H9 (cell line): ENCODE data around the gene PSMD8. TPM values are rescaled to one million over a fixed set of nuclear protein-coding genes. Genes with fewer than 3 reads are reported as not detected.

ENCODE experiments used
- DNase-seq: peaks from one replicate; pipeline ENCODE4 v3.0.0-alpha.2; 2017
- H2AFZ ChIP-seq: one replicate; pipeline ENCODE4 v1.6.1; 2013; ENCODE audit warnings: mild to moderate bottlenecking, low read length, control low read depth, moderate library complexity
- H2AK5ac ChIP-seq: 2 replicates; pipeline ENCODE4 v1.6.1; 2013; ENCODE audit warnings: low read length, control low read depth, mixed read lengths; ENCODE audit not compliant: insufficient read length
- H2BK120ac ChIP-seq: one replicate; pipeline ENCODE4 v1.6.1; 2013; ENCODE audit warnings: low read depth, mild to moderate bottlenecking, low read length, control low read depth, inconsistent platforms; ENCODE audit not compliant: poor library complexity, severe bottlenecking
- H2BK12ac ChIP-seq: 2 replicates; pipeline ENCODE4 v1.6.1; 2013; ENCODE audit warnings: low read length, control low read depth, mixed read lengths, low read depth; ENCODE audit not compliant: insufficient read length
- H2BK15ac ChIP-seq: 2 replicates; pipeline ENCODE4 v1.6.1; 2013; ENCODE audit warnings: low read depth, low read length, control low read depth
- H2BK20ac ChIP-seq: one replicate; pipeline ENCODE4 v1.6.1; 2013; ENCODE audit warnings: low read depth, mild to moderate bottlenecking, low read length, control low read depth, inconsistent platforms; ENCODE audit not compliant: poor library complexity, severe bottlenecking
- H2BK5ac ChIP-seq: 2 replicates; pipeline ENCODE4 v1.6.1; 2013; ENCODE audit warnings: low read length, control low read depth, mixed read lengths; ENCODE audit not compliant: insufficient read length
- H3K14ac ChIP-seq: 2 replicates; pipeline ENCODE4 v1.6.1; 2013; ENCODE audit warnings: low read length, control low read depth; ENCODE audit not compliant: insufficient read depth
- H3K18ac ChIP-seq: 2 replicates; pipeline ENCODE4 v1.6.1; 2013; ENCODE audit warnings: low read depth, mild to moderate bottlenecking, mixed read lengths, low read length, control low read depth; ENCODE audit not compliant: insufficient read length
- H3K23ac ChIP-seq: 2 replicates; pipeline ENCODE4 v1.6.1; 2013; ENCODE audit warnings: low read length, control low read depth, mixed read lengths, low read depth; ENCODE audit not compliant: insufficient read length
- H3K23me2 ChIP-seq: 2 replicates; pipeline ENCODE4 v1.6.1; 2013; ENCODE audit warnings: low read depth, mild to moderate bottlenecking, mixed read lengths, low read length, control low read depth; ENCODE audit not compliant: insufficient read length, poor library complexity, severe bottlenecking
- H3K27ac ChIP-seq: 2 replicates; pipeline ENCODE4 v1.5.1; 2013; ENCODE audit warnings: low read length, control low read depth, mixed read lengths, low read depth; ENCODE audit not compliant: insufficient read length
- H3K27me3 ChIP-seq: 2 replicates; pipeline ENCODE4 v1.6.1; 2013; ENCODE audit warnings: low read length, control low read depth, inconsistent platforms; ENCODE audit not compliant: insufficient read depth
- H3K4ac ChIP-seq: 2 replicates; pipeline ENCODE4 v1.6.1; 2013; ENCODE audit warnings: low read depth, mild to moderate bottlenecking, control low read depth, inconsistent platforms, low read length, moderate library complexity
- H3K4me1 ChIP-seq: 2 replicates; pipeline ENCODE4 v1.6.1; 2013; ENCODE audit warnings: low read length, control low read depth, inconsistent platforms; ENCODE audit not compliant: insufficient read depth
- H3K4me2 ChIP-seq: 2 replicates; pipeline ENCODE4 v1.6.1; 2013; ENCODE audit warnings: low read length, control low read depth, mixed read lengths; ENCODE audit not compliant: insufficient read length, insufficient read depth
- H3K56ac ChIP-seq: 2 replicates; pipeline ENCODE4 v1.6.1; 2013; ENCODE audit warnings: low read depth, mild to moderate bottlenecking, mixed read lengths, low read length, control low read depth; ENCODE audit not compliant: insufficient read length
- H3K79me1 ChIP-seq: 2 replicates; pipeline ENCODE4 v1.6.1; 2013; ENCODE audit warnings: low read depth, mild to moderate bottlenecking, moderate library complexity, low read length, control low read depth, inconsistent platforms; ENCODE audit not compliant: insufficient read depth, poor library complexity, severe bottlenecking
- H3K79me2 ChIP-seq: 2 replicates; pipeline ENCODE4 v1.6.1; 2013; ENCODE audit warnings: low read length, control low read depth, inconsistent platforms; ENCODE audit not compliant: insufficient read depth
- H3K9ac ChIP-seq: 2 replicates; pipeline ENCODE4 v1.6.1; 2013; ENCODE audit warnings: low read length, control low read depth, mixed read lengths; ENCODE audit not compliant: insufficient read length; ENCODE audit errors: extremely low read depth
- H3K9me3 ChIP-seq: one replicate; pipeline ENCODE4 v1.6.1; 2013; ENCODE audit warnings: low read depth, low read length, inconsistent platforms; ENCODE audit not compliant: control insufficient read depth
- H3T11ph ChIP-seq: one replicate; pipeline ENCODE4 v1.6.1; 2013; ENCODE audit warnings: mild to moderate bottlenecking, low read length, control low read depth, inconsistent platforms
- H4K20me1 ChIP-seq: one replicate; pipeline ENCODE4 v1.6.1; 2013; ENCODE audit not compliant: control insufficient read depth, insufficient read length, insufficient read depth
- H4K5ac ChIP-seq: 2 replicates; pipeline ENCODE4 v1.6.1; 2013; ENCODE audit warnings: low read depth, mild to moderate bottlenecking, mixed read lengths, low read length, control low read depth; ENCODE audit not compliant: insufficient read length
- H4K8ac ChIP-seq: replicated peaks from 2 replicates; pipeline ENCODE4 v1.6.1; 2013; ENCODE audit warnings: low read length, control low read depth, mixed read lengths, low read depth; ENCODE audit not compliant: insufficient read length
- H4K91ac ChIP-seq: 2 replicates; pipeline ENCODE4 v1.6.1; 2013; ENCODE audit warnings: low read depth, mild to moderate bottlenecking, moderate library complexity, mixed read lengths, low read length, control low read depth; ENCODE audit not compliant: insufficient read length
- H3K27ac Mint-ChIP-seq, 3 experiments: 2 replicates in 2 of 3; 3 replicates in 1 of 3; pipeline ENCODE4 v1.8.0; 2020 to 2021; ENCODE audit warnings: mixed read lengths in 3 of 3, mild to moderate bottlenecking in 1 of 3, moderate library complexity in 1 of 3
- H3K27me3 Mint-ChIP-seq: 2 replicates; pipeline ENCODE4 v1.8.0; 2021; ENCODE audit warnings: low read depth, mild to moderate bottlenecking, moderate library complexity, mixed read lengths
- H3K36me3 Mint-ChIP-seq, 3 experiments: 2 replicates in 2 of 3; 3 replicates in 1 of 3; pipeline ENCODE4 v1.8.0; 2020 to 2021; ENCODE audit warnings: low read depth in 3 of 3, mixed read lengths in 3 of 3; ENCODE audit not compliant: insufficient read depth in 1 of 3
- H3K4me1 Mint-ChIP-seq, 2 experiments: 2 replicates each; pipeline ENCODE4 v1.8.0; 2020; ENCODE audit warnings: mixed read lengths in 2 of 2
- H3K4me3 Mint-ChIP-seq, 2 experiments: 2 replicates in 1 of 2; 3 replicates in 1 of 2; pipeline ENCODE4 v1.8.0; 2020 to 2021; ENCODE audit warnings: mild to moderate bottlenecking in 2 of 2, mixed read lengths in 2 of 2, moderate library complexity in 1 of 2
- H3K9me3 Mint-ChIP-seq, 2 experiments: 2 replicates in 1 of 2; 3 replicates in 1 of 2; pipeline ENCODE4 v1.8.0; 2020; ENCODE audit warnings: mild to moderate bottlenecking in 2 of 2, mixed read lengths in 2 of 2, moderate library complexity in 1 of 2
- CTCF ChIP-seq: fragments of 200-600 bp; sonication (generic); conservative IDR thresholded peaks from 3 replicates; pipeline ENCODE4 v1.8.0; 2021; ENCODE audit warnings: antibody characterized with exemption, mild to moderate bottlenecking
- WGBS: extraction: QIAGEN DNeasy Blood & Tissue Kit; methylation state at CpG from one replicate; pipeline ENCODE4 v1.1.7; 2013; ENCODE audit warnings: missing lambda C conversion rate, low lambda C conversion rate, mixed read lengths; ENCODE audit not compliant: insufficient read length; ENCODE audit errors: extremely low coverage; 5-methylcytosine and 5-hydroxymethylcytosine counted together
- total RNA-seq: library from RNA; stranded (reverse); gene quantifications from 2 replicates; pipeline ENCODE4 v1.2.1, GENCODE V29; 2021

PSMD8 gene
- total RNA-seq, 1 experiment from 2014 or later, result 189 TPM

- Mint-ChIP-seq H3K27ac (peak overlapping the region in 1 of 3 experiments; percentile 64; a peak in 1 of 7 replicates), H3K27me3 (peaks cover 70% of the 10 kb centered on the region), H3K4me3 (peak overlapping the region; percentile 83 to 92), H3K36me3 (peaks cover 0 to 4% (median 0%) of the 10 kb centered on the region in 3 experiments; a peak in 3 of 7 replicates), H3K9me3 (peaks cover 4 to 8% of the 10 kb centered on the region in 2 experiments; a peak in 2 of 5 replicates), H3K4me1 (peaks cover 10 to 16% of the 10 kb centered on the region in 2 experiments)
- no peak overlapping the region for H4K8ac ChIP-seq
- no peak overlapping the region for H3K56ac ChIP-seq
- H2AFZ ChIP-seq, result no peak overlapping the region
- no peak overlapping the region for H2BK15ac ChIP-seq
- H3T11ph ChIP-seq, result no peak overlapping the region
- no peak overlapping the region for H3K4ac ChIP-seq
- H3K27ac ChIP-seq, result no peak overlapping the region
- H3K79me2 ChIP-seq, result no peaks in the 10 kb centered on the region
- H3K4me2 ChIP-seq, result peak overlapping the region; percentile 69
- no peak overlapping the region for H3K18ac ChIP-seq
- H3K9ac ChIP-seq, result no peak overlapping the region
- H3K4me1 ChIP-seq, result no peaks in the 10 kb centered on the region
- no peak overlapping the region for H2AK5ac ChIP-seq
- H2BK20ac ChIP-seq, result no peak overlapping the region
- H4K20me1 ChIP-seq, result no peaks in the 10 kb centered on the region
- no peaks in the 10 kb centered on the region for H3K9me3 ChIP-seq
- H2BK5ac ChIP-seq, result no peak overlapping the region
- no peak overlapping the region for H3K23ac ChIP-seq
- no peak overlapping the region for H2BK12ac ChIP-seq
- no peaks in the 10 kb centered on the region for H3K79me1 ChIP-seq
- no CpG with 5 or more reads among the region's 23 CpGs for WGBS
- no peak overlapping the region for H4K5ac ChIP-seq
- H3K27me3 ChIP-seq, result peaks cover 14% of the 10 kb centered on the region; the same call in 1 of the 2 replicates
- peak overlapping the region; percentile 13; the same call in 1 of the 2 replicates for H3K14ac ChIP-seq
- no peak for TF ChIP-seq CTCF
- no peak for DNase-seq
- peaks cover 6% of the 10 kb centered on the region for H3K23me2 ChIP-seq
- no peak overlapping the region for H4K91ac ChIP-seq
- no peak overlapping the region for H2BK120ac ChIP-seq
Measured at GRCh38 chr19:38360839-38361631, 13.3 kb upstream of the PSMD8 start.
